GM15510 (cell line): ENCODE results near the gene PLEKHA7.

ENCODE experiments used
- POLR2A ChIP-seq: IDR thresholded peaks from 3 replicates; pipeline ENCODE4 v1.6.1; 2011; ENCODE audit warnings: borderline replicate concordance; ENCODE audit not compliant: insufficient read length; ENCODE audit errors: extremely low read depth

PLEKHA7 gene

DNA sequence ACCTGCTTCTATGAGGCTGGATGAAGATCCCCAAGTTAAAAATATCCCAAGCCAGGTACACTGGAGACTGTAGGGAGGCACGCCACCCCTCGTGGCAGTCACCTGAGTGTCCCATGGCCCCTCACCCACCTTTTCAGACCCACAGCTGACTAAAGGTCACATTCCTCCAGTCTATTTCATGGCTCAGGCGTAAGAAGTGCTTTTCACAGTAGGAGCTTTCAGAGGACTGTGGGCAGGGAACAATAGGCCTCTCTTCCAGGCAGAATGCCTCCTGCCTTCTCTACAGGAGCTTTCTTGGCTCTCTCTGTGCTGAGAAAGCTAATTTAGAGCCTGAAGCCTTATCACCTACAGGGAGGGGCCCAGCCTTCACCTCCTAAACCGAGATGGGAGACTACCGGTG, 201.9 kb downstream of the PLEKHA7 start:
- TF ChIP-seq POLR2A, result no peak

- no peak for TF ChIP-seq POLR2A
Observed at GRCh38 chr11:16811136-16812020, 202.8 kb downstream of the PLEKHA7 start.

- no peak for TF ChIP-seq POLR2A
Observed at GRCh38 chr11:16809886-16810668, 204.1 kb downstream of the PLEKHA7 start.

GRCh38 chr11:16807306-16807705, 206.9 kb downstream of the PLEKHA7 start:
- TF ChIP-seq POLR2A, result no peak

DNA sequence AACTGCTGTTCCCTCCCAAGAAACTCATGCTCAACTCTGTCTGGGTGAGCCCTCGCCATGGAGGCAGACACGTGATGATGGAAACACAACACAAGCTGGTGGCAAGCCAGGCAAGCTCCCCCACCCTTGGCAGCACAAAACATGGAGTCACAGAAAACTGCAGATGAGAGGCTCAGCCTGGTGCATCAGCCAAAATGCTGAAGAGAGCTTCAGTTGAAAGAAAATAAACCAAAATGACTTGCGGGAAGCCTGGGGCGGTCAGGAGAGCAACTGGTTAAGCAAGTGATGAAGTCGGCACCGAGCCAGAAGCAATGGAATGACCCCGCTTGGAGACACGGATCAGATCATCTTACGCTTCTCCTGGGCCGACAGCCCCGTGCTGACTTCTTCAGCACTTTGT, 207.4 kb downstream of the PLEKHA7 start:
- no peak for TF ChIP-seq POLR2A

- no peak for TF ChIP-seq POLR2A
Observed at GRCh38 chr11:16805938-16806337, 208.3 kb downstream of the PLEKHA7 start.

- TF ChIP-seq POLR2A, result no peak
Observed at GRCh38 chr11:16804104-16804947, 209.9 kb downstream of the PLEKHA7 start.

DNA sequence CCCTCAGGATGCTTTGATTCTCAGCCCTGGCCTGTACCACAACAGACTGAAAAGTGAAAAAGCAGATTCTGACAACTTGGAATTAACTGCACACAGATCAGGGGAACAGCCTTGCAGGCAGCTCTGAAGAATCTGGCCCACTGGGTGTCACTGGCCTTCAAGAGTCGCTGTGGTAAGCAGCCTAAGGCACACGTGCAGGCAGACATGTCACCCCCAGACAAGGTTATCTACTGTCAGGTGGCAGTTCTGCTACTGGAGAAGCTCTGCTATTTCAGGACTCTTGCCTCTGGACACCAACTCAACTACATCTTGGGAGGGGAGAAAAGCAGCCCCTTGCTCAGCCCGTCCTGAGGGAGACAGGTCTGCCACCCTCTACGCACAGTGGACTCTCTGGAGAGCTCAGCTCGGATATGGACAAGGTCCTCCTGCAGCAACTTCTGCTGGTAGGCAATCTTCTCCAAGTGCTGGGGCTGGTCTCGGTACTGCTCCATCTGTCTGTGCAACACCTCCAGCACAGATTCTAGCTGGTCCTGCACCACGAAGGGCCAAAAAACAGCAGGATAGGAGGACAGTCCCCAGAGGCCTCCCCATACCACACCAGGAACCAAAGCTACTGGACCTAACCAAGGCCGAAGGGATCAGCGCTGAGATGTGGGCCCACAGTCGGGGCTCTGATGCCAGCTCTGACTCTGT, 212.8 kb downstream of the PLEKHA7 start:
- TF ChIP-seq POLR2A, result no peak

GRCh38 chr11:16800382-16800781, 213.8 kb downstream of the PLEKHA7 start:
- TF ChIP-seq POLR2A, result no peak

GRCh38 chr11:16799890-16800289, 214.3 kb downstream of the PLEKHA7 start:
- no peak for TF ChIP-seq POLR2A

GRCh38 chr11:16799221-16799620, 215.0 kb downstream of the PLEKHA7 start:
- TF ChIP-seq POLR2A, result no peak

- TF ChIP-seq POLR2A, result no peak
Observed at GRCh38 chr11:16797776-16798175, 216.4 kb downstream of the PLEKHA7 start.

DNA sequence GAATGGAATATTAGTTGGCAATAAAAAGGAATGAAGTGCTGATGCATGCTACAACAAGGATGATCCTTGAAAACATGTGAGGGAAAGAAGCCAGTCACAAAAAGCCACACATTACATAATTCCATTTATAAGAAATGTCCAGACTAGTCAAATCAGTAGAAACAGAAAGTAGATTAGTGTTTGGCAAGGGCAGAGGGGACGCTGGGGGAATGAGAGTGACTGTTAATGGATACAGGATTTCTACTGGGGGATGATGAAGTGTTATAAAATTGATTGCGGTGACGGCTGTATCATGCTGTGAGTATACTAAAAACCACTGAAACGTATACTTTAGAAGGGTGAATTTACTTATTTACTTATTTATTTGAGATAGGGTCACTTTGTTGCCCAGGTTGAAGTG, 217.9 kb downstream of the PLEKHA7 start:
- no peak for TF ChIP-seq POLR2A

DNA sequence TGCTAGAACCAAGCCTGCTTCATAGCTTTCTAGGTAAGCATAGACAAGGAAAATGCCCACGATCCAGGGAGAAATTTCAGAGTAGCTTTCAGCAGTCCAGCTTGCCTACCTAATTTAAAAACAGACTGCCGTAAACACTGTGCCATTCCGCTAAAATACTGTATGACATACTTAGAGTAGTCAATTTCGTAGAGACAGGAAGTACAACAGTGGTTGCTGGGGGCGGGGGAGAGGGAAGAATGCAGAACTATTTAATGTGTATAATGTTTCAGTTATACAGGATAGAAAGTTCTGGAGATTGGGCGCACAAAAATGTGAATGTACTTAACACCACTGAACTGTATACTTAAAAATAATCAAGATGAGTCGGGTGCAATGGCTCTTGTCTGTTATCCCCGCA, 219.1 kb downstream of the PLEKHA7 start:
- no peak for TF ChIP-seq POLR2A
